Bronchial epithelial cell (primary cell): ENCODE measurements around the gene RALGPS1. TPM values are rescaled to one million over a fixed set of nuclear protein-coding genes. Genes with fewer than 3 reads are reported as not detected.

Source experiments
- DNase-seq: peaks from one replicate; pipeline ENCODE4 v3.0.0-alpha.2; 2010; ENCODE audit warnings: low read depth
- FAIRE-seq: peaks from 2 replicates; lab custom pipeline; 2011; peaks lifted over from hg19 to GRCh38; lab: Jason Lieb, UNC
- H3K27me3 ChIP-seq: 2 replicates; pipeline ENCODE4 v1.5.1; 2011; ENCODE audit warnings: low read length; ENCODE audit not compliant: control insufficient read depth, insufficient read depth
- H3K36me3 ChIP-seq: 2 replicates; pipeline ENCODE4 v1.5.1; 2011; ENCODE audit warnings: low read length; ENCODE audit not compliant: control insufficient read depth, insufficient read depth
- H3K4me3 ChIP-seq: 2 replicates; pipeline ENCODE4 v1.5.1; 2011; ENCODE audit warnings: mild to moderate bottlenecking, low read depth, low read length, control low read depth
- CTCF ChIP-seq: IDR thresholded peaks from 2 replicates; pipeline ENCODE4 v1.5.1; 2011; ENCODE audit warnings: mild to moderate bottlenecking, moderate library complexity, low read length, control low read depth, inconsistent platforms; ENCODE audit not compliant: insufficient read depth, severe bottlenecking
- total RNA-seq: library from RNA; depleted of rRNA; stranded (reverse); fragments of >200 nt; gene quantifications from 2 replicates; pipeline ENCODE4 v1.2.1, GENCODE V29; 2014

Gene RALGPS1
- total RNA-seq, 1 donor from 2014 or later, result 3.2 TPM

GRCh38 chr9:127211983-127212382 lies 297.4 kb downstream of the RALGPS1 start:
- Histone ChIP-seq H3K27me3 (peaks cover 6% of the 10 kb centered on the region), H3K36me3 (no peaks in the 10 kb centered on the region), H3K4me3 (no peak overlapping the region)
- DNase-seq, result no peak
- FAIRE-seq, result no peak
- no peak for TF ChIP-seq CTCF

GRCh38 chr9:127212453-127212852 lies 297.9 kb downstream of the RALGPS1 start:
- no peak for DNase-seq
- TF ChIP-seq CTCF, result no peak
- FAIRE-seq, result no peak
- peaks cover 6% of the 10 kb centered on the region for H3K27me3 ChIP-seq
- H3K4me3 ChIP-seq, result no peak overlapping the region
- H3K36me3 ChIP-seq, result no peaks in the 10 kb centered on the region

GRCh38 chr9:127213859-127214258 lies 299.3 kb downstream of the RALGPS1 start:
- Histone ChIP-seq H3K27me3 (peaks cover 2% of the 10 kb centered on the region), H3K4me3 (no peak overlapping the region), H3K36me3 (no peaks in the 10 kb centered on the region)
- TF ChIP-seq CTCF, result no peak
- FAIRE-seq (no peak), DNase-seq (no peak)

GRCh38 chr9:127214421-127215267 lies 300.1 kb downstream of the RALGPS1 start:
- peak; percentile 90 for TF ChIP-seq CTCF
- DNase-seq (peak; percentile 70), FAIRE-seq (peak; percentile 90)
- H3K4me3 ChIP-seq, result no peak overlapping the region
- H3K27me3 ChIP-seq, result peaks cover 2% of the 10 kb centered on the region
- H3K36me3 ChIP-seq, result no peaks in the 10 kb centered on the region

GRCh38 chr9:127215268-127216209 lies 301.0 kb downstream of the RALGPS1 start:
- FAIRE-seq, result peak; percentile 7
- H3K4me3 ChIP-seq, result no peak overlapping the region
- H3K36me3 ChIP-seq, result no peaks in the 10 kb centered on the region
- H3K27me3 ChIP-seq, result peaks cover 2% of the 10 kb centered on the region
- DNase-seq, result no peak
- no peak for TF ChIP-seq CTCF
